Colonic mucosa (tissue), 4 donors: Measurements from ENCODE around the gene PEBP1. TPM values are rescaled to one million over a fixed set of nuclear protein-coding genes. Genes with fewer than 3 reads are reported as not detected.

Experiments used
- DNase-seq: peaks from one replicate; pipeline ENCODE4 v3.0.0-alpha.2; 2020
- H3K27ac ChIP-seq: fragments of 200-600 bp; one replicate; pipeline ENCODE4 v1.8.0; 2021
- H3K27me3 ChIP-seq: fragments of 200-600 bp; one replicate; pipeline ENCODE4 v1.8.0; 2021
- H3K36me3 ChIP-seq: fragments of 200-600 bp; one replicate; pipeline ENCODE4 v1.8.0; 2021
- H3K4me1 ChIP-seq: fragments of 200-600 bp; one replicate; pipeline ENCODE4 v1.8.0; 2021; ENCODE audit warnings: mild to moderate bottlenecking
- H3K4me3 ChIP-seq: fragments of 200-600 bp; one replicate; pipeline ENCODE4 v1.8.0; 2021
- H3K9ac ChIP-seq, 2 donors: one replicate each; pipeline ENCODE4 v1.7.0; 2013; ENCODE audit warnings: control low read depth in 2 of 2, low read depth in 2 of 2, low read length in 2 of 2
- H3K9me3 ChIP-seq: fragments of 200-600 bp; one replicate; pipeline ENCODE4 v1.8.0; 2021
- CTCF ChIP-seq: fragments of 200-600 bp; IDR thresholded peaks from one replicate; pipeline ENCODE4 v1.8.0; 2022; ENCODE audit warnings: antibody characterized with exemption, mild to moderate bottlenecking
- intact Hi-C: fragments of 100-400 bp; cut with DNase I; formaldehyde crosslinking; loops from one replicate; pipeline ENCODE4 v1.14.1; 2022
- total RNA-seq, 2 donors: library from RNA; stranded (reverse); fragmentation: NEBNext Ultra II Directional in 1 of 2; extraction: Animal tissue kit (Norgen Biotek cat#: 25700) in 1 of 2; gene quantifications; one replicate each; pipeline ENCODE4 v1.2.1, GENCODE V29; 2021
- donor health status: healthy.
- donor health status: DM: no; HTN: no; CAD: no.
- donor health status: DM: no; HTN: no; CAD: no.

PEBP1 gene
- total RNA-seq, 2 donors from 2014 or later, result 211 to 215 TPM

- no peaks in the 10 kb centered on the region for H3K4me1 ChIP-seq
- intact Hi-C loops, result no loop called here
- H3K9me3 ChIP-seq, result no peaks in the 10 kb centered on the region
- TF ChIP-seq CTCF, result no peak
- no peak overlapping the region for H3K27ac ChIP-seq
- H3K36me3 ChIP-seq, result no peaks in the 10 kb centered on the region
- no peak for DNase-seq
- H3K4me3 ChIP-seq, result no peak overlapping the region
- H3K9ac ChIP-seq, result no peak overlapping the region
- no peaks in the 10 kb centered on the region for H3K27me3 ChIP-seq
Measured at GRCh38 chr12:118193477-118193876, 57.6 kb downstream of the PEBP1 start.

- DNase-seq, result no peak
- no peaks in the 10 kb centered on the region for H3K36me3 ChIP-seq
- H3K4me1 ChIP-seq, result no peaks in the 10 kb centered on the region
- no peaks in the 10 kb centered on the region for H3K27me3 ChIP-seq
- H3K4me3 ChIP-seq, result no peak overlapping the region
- no peak overlapping the region for H3K27ac ChIP-seq
- no peak for TF ChIP-seq CTCF
- intact Hi-C loops, result no loop called here
- H3K9ac ChIP-seq, result no peak overlapping the region
- no peaks in the 10 kb centered on the region for H3K9me3 ChIP-seq
Measured at GRCh38 chr12:118193958-118194357, 58.0 kb downstream of the PEBP1 start.

Other genes starting within 250 kb of the PEBP1 start
- 1 to 10 TPM; 1.2 to 1.3 TPM for gene KSR2, start 167.1 kb upstream of the PEBP1 start, total RNA-seq
- gene RFC5, start 119.4 kb upstream of the PEBP1 start, total RNA-seq, result 10 to 100 TPM in 1 of 2 donors, 1 to 10 TPM in 1; 9.4 to 36.0 TPM
- gene WSB2, start 74.9 kb upstream of the PEBP1 start, total RNA-seq, result 100 to 1,000 TPM in 1 of 2 donors, 10 to 100 TPM in 1; 99.1 to 120 TPM
- 10 to 100 TPM; 60.0 to 69.0 TPM for gene VSIG10, start 32.1 kb upstream of the PEBP1 start, total RNA-seq
- gene TAOK3, start 236.8 kb downstream of the PEBP1 start, total RNA-seq, result 10 to 100 TPM; 39.5 to 50.5 TPM
- 10 to 100 TPM; 42.0 to 51.8 TPM for gene SUDS3, start 240.4 kb downstream of the PEBP1 start, total RNA-seq